Aorta (tissue), 5 donors: ENCODE measurements around the gene TRIM40. TPM values are rescaled to one million over a fixed set of nuclear protein-coding genes. Genes with fewer than 3 reads are reported as not detected.
"Not testable (repeated sequence)": the region's sequence is repeated elsewhere in the genome, so short reads cannot be mapped to it uniquely, and the experiment has no call there.

Experiments
- ATAC-seq: fragments of 200-7000 bp; cut with Tn5 transposase; one replicate; pipeline ENCODE4 v1.9.1; 2022; ENCODE audit warnings: moderate library complexity; ENCODE audit not compliant: low FRiP score
- DNase-seq, 2 donors: peaks; one replicate each; pipeline ENCODE4 v3.0.0-alpha.2; 2020
- H3K27ac ChIP-seq, 2 donors: one replicate each; pipeline ENCODE4 v1.5.1; 2013; ENCODE audit warnings: low read length in 2 of 2, mild to moderate bottlenecking in 2 of 2, moderate library complexity in 2 of 2, control low read depth in 1 of 2, inconsistent platforms in 1 of 2, low read depth in 1 of 2
- H3K27me3 ChIP-seq, 2 donors: one replicate each; pipeline ENCODE4 v1.6.1; 2013; ENCODE audit warnings: control low read depth in 1 of 2, low read length in 1 of 2, mild to moderate bottlenecking in 1 of 2, moderate library complexity in 1 of 2; ENCODE audit not compliant: insufficient read depth in 2 of 2, control insufficient read depth in 1 of 2
- H3K36me3 ChIP-seq, 2 donors: one replicate each; pipeline ENCODE4 v1.6.1; 2013; ENCODE audit warnings: control low read depth in 1 of 2, low read length in 1 of 2, mild to moderate bottlenecking in 1 of 2; ENCODE audit not compliant: insufficient read depth in 2 of 2, control insufficient read depth in 1 of 2
- H3K4me1 ChIP-seq, 2 donors: one replicate each; pipeline ENCODE4 v1.6.1; 2013; ENCODE audit warnings: low read length in 2 of 2, control low read depth in 1 of 2, mild to moderate bottlenecking in 1 of 2, moderate library complexity in 1 of 2; ENCODE audit not compliant: insufficient read depth in 2 of 2, control insufficient read depth in 1 of 2
- H3K4me3 ChIP-seq, 2 donors: one replicate each; pipeline ENCODE4 v1.5.1; 2013; ENCODE audit warnings: low read length in 2 of 2, control low read depth in 1 of 2, mild to moderate bottlenecking in 1 of 2
- H3K9me3 ChIP-seq: one replicate; pipeline ENCODE4 v1.6.1; 2013; ENCODE audit warnings: mild to moderate bottlenecking, low read length; ENCODE audit not compliant: control insufficient read depth
- WGBS, 2 donors: extraction: QIAGEN DNeasy Blood & Tissue Kit; methylation state at CpG; one replicate each; pipeline ENCODE4 v1.1.7; 2013; 5-methylcytosine and 5-hydroxymethylcytosine counted together
- intact Hi-C, 2 donors: fragments of 100-400 bp; cut with DNase I; formaldehyde crosslinking; loops; one replicate each; pipeline versions ENCODE4 v1.14.2 to v1.15.0; 2022
- polyA plus RNA-seq, 2 donors: library from polyadenylated mRNA; stranded (reverse); fragments of 200-250 nt; gene quantifications; one replicate each; pipeline ENCODE4 v1.2.3, GENCODE V29; 2013
- total RNA-seq, 2 donors: library from RNA; stranded (reverse); fragmentation: NEBNext Ultra II Directional; extraction: Animal tissue kit (Norgen Biotek cat#: 25700); gene quantifications; one replicate each; pipeline ENCODE4 v1.2.1, GENCODE V29; 2021
- donor health status: healthy with polysubstance abuse.
- donor health status: Bipolar disorder and iron deficiency.
- donor health status: DM: no; HTN: no; CAD: no.
- donor health status: DM: no; HTN: no; CAD: no.
- donor health status: DM: yes; HTN: yes; CAD: no.

The TRIM40 gene
- total and polyA plus RNA-seq, 4 donors, result 2.9 TPM; not detected in 3

GRCh38 chr6:30129265-30130178 is 6.4 kb upstream of the TRIM40 start:
- no peaks in the 10 kb centered on the region for H3K4me1 ChIP-seq
- no peaks in the 10 kb centered on the region for H3K27me3 ChIP-seq
- no peaks in the 10 kb centered on the region for H3K9me3 ChIP-seq
- DNase-seq, result no peak
- no peaks in the 10 kb centered on the region for H3K36me3 ChIP-seq
- WGBS, 2 donors, result 68 to 72% methylated on average over 10 of the region's 10 CpGs
- no peak for ATAC-seq
- H3K4me3 ChIP-seq, result no peak overlapping the region
- H3K27ac ChIP-seq, result no peak overlapping the region
- intact Hi-C loops, result loop anchor here in 1 of 2 donors (2.0 to 10.0 kb wide), 2 partner anchors 27 to 275 kb away; no protein-coding TSS in a partner anchor

- 50 to 53% methylated on average over 4 of the region's 4 CpGs for WGBS, 2 donors
- ATAC-seq (no peak), DNase-seq (no peak)
- Histone ChIP-seq H3K4me1 (no peaks in the 10 kb centered on the region), H3K27ac (no peak overlapping the region), H3K4me3 (no peak overlapping the region), H3K9me3 (no peaks in the 10 kb centered on the region), H3K27me3 (no peaks in the 10 kb centered on the region), H3K36me3 (no peaks in the 10 kb centered on the region)
- intact Hi-C loops, result loop anchor here in 1 of 2 donors (2.0 to 10.0 kb wide), 2 partner anchors 27 to 275 kb away; no protein-coding TSS in a partner anchor
Observed at GRCh38 chr6:30130179-30130679, 5.7 kb upstream of the TRIM40 start.

- Histone ChIP-seq H3K9me3 (no peaks in the 10 kb centered on the region), H3K4me3 (no peak overlapping the region), H3K4me1 (no peaks in the 10 kb centered on the region), H3K36me3 (no peaks in the 10 kb centered on the region), H3K27ac (no peak overlapping the region), H3K27me3 (no peaks in the 10 kb centered on the region)
- intact Hi-C loops, result loop anchor here (1.0 to 10.0 kb wide), 3 partner anchors 28 to 276 kb away; no protein-coding TSS in a partner anchor
- DNase-seq (peak in 1 of 2 donors; percentile 62), ATAC-seq (peak; percentile 88)
- 24 to 26% methylated on average over 16 of the region's 16 CpGs for WGBS, 2 donors
Observed at GRCh38 chr6:30130887-30131862, 4.8 kb upstream of the TRIM40 start.

- DNase-seq (no peak), ATAC-seq (no peak)
- H3K27me3 ChIP-seq, result no peaks in the 10 kb centered on the region
- H3K4me3 ChIP-seq, result no peak overlapping the region
- H3K9me3 ChIP-seq, result no peaks in the 10 kb centered on the region
- WGBS, 2 donors, result 69 to 79% methylated on average over 2 of the region's 2 CpGs
- no peak overlapping the region for H3K27ac ChIP-seq
- no peaks in the 10 kb centered on the region for H3K36me3 ChIP-seq
- H3K4me1 ChIP-seq, result no peaks in the 10 kb centered on the region
- intact Hi-C loops, result loop anchor here (1.0 to 10.0 kb wide), 3 partner anchors 29 to 277 kb away; no protein-coding TSS in a partner anchor
Observed at GRCh38 chr6:30131947-30132497, 3.9 kb upstream of the TRIM40 start.

GRCh38 chr6:30135147-30135546 is 793 bp upstream of the TRIM40 start:
- intact Hi-C loops, result loop anchor here in 1 of 2 donors (10.0 kb wide), 1 partner anchor 280 kb away; no protein-coding TSS in a partner anchor
- 82 to 92% methylated on average over 2 of the region's 2 CpGs for WGBS, 2 donors
- no peak for DNase-seq
- Histone ChIP-seq H3K4me1 (no peaks in the 10 kb centered on the region), H3K9me3 (no peaks in the 10 kb centered on the region), H3K27me3 (no peaks in the 10 kb centered on the region), H3K27ac (no peak overlapping the region), H3K36me3 (no peaks in the 10 kb centered on the region), H3K4me3 (no peak overlapping the region)
- no peak for ATAC-seq

- intact Hi-C loops, result loop anchor here in 1 of 2 donors (10.0 kb wide), 1 partner anchor 282 kb away; no protein-coding TSS in a partner anchor
- H3K4me3 ChIP-seq, result no peak overlapping the region
- DNase-seq, result no peak
- H3K9me3 ChIP-seq, result no peaks in the 10 kb centered on the region
- ATAC-seq, result no peak
- no peaks in the 10 kb centered on the region for H3K36me3 ChIP-seq
- no peak overlapping the region for H3K27ac ChIP-seq
- H3K27me3 ChIP-seq, result no peaks in the 10 kb centered on the region
- WGBS, 2 donors, result 76 to 77% methylated on average over 11 of the region's 11 CpGs
- no peaks in the 10 kb centered on the region for H3K4me1 ChIP-seq
Observed at GRCh38 chr6:30136570-30137286, 788 bp downstream of the TRIM40 start.

GRCh38 chr6:30140240-30140639 is 4.3 kb downstream of the TRIM40 start:
- H3K4me3 ChIP-seq, H3K27me3 ChIP-seq, H3K36me3 ChIP-seq, intact Hi-C loops, DNase-seq, H3K4me1 ChIP-seq, H3K9me3 ChIP-seq, ATAC-seq, H3K27ac ChIP-seq: not testable (repeated sequence)
- 76 to 77% methylated on average over 8 of the region's 8 CpGs for WGBS, 2 donors
